GM23338 (cell line): ENCODE data around the gene ABCF2. TPM values are rescaled to one million over a fixed set of nuclear protein-coding genes. Genes with fewer than 3 reads are reported as not detected.

ENCODE experiments used
- ATAC-seq: fragments of 200-7000 bp; cut with Tn5 transposase; 3 replicates; pipeline ENCODE4 v1.9.1; 2020
- DNase-seq: peaks from one replicate; pipeline ENCODE4 v3.0.0-alpha.2; 2015; ENCODE audit warnings: low spot score
- H2AFZ ChIP-seq: fragments of 200-600 bp; sonication (generic); 2 replicates; pipeline ENCODE4 v1.8.0; 2016; ENCODE audit warnings: antibody characterized with exemption, mild to moderate bottlenecking, moderate library complexity
- H3F3A ChIP-seq: fragments of 200-600 bp; sonication (generic); replicated peaks from 2 replicates; pipeline ENCODE4 v1.8.0; 2017; ENCODE audit warnings: antibody characterized with exemption, mixed run types, low read depth
- H3K27ac ChIP-seq: fragments of 200-600 bp; sonication (generic); 2 replicates; pipeline ENCODE4 v1.6.1; 2016; ENCODE audit warnings: low read depth
- H3K27me3 ChIP-seq: fragments of 200-600 bp; sonication (generic); 2 replicates; pipeline ENCODE4 v1.8.0; 2016; ENCODE audit warnings: mild to moderate bottlenecking, mixed run types, moderate library complexity; ENCODE audit not compliant: insufficient read depth
- H3K36me3 ChIP-seq: fragments of 200-600 bp; sonication (generic); 2 replicates; pipeline ENCODE4 v1.8.0; 2016; ENCODE audit warnings: mild to moderate bottlenecking; ENCODE audit not compliant: insufficient read depth
- H3K4me1 ChIP-seq: fragments of 200-600 bp; sonication (generic); 2 replicates; pipeline ENCODE4 v1.8.0; 2016; ENCODE audit warnings: mild to moderate bottlenecking, moderate library complexity; ENCODE audit not compliant: insufficient read depth
- H3K4me2 ChIP-seq: fragments of 200-600 bp; sonication (generic); 2 replicates; pipeline ENCODE4 v1.7.1; 2017; ENCODE audit warnings: mixed run types
- H3K4me3 ChIP-seq: fragments of 200-600 bp; sonication (generic); 2 replicates; pipeline ENCODE4 v1.6.1; 2016; ENCODE audit warnings: mixed run types
- H3K79me2 ChIP-seq: fragments of 200-600 bp; sonication (generic); replicated peaks from 2 replicates; pipeline ENCODE4 v1.8.0; 2017; ENCODE audit warnings: mild to moderate bottlenecking; ENCODE audit not compliant: insufficient read depth
- H3K9me2 ChIP-seq: fragments of 200-600 bp; sonication (generic); 2 replicates; pipeline ENCODE4 v1.8.0; 2017; ENCODE audit not compliant: insufficient read depth
- H4K20me1 ChIP-seq: fragments of 200-600 bp; sonication (generic); replicated peaks from 2 replicates; pipeline ENCODE4 v1.8.0; 2017; ENCODE audit warnings: mild to moderate bottlenecking; ENCODE audit not compliant: insufficient read depth
- H3K27ac Mint-ChIP-seq: 2 replicates; pipeline ENCODE4 v1.8.0; 2020; ENCODE audit warnings: inconsistent platforms, mild to moderate bottlenecking, moderate library complexity, mixed read lengths
- H3K27me3 Mint-ChIP-seq: 3 replicates; pipeline ENCODE4 v1.8.0; 2022; ENCODE audit warnings: low read depth, mild to moderate bottlenecking, moderate library complexity, mixed read lengths, inconsistent platforms; ENCODE audit not compliant: insufficient read depth, poor library complexity
- H3K36me3 Mint-ChIP-seq: 3 replicates; pipeline ENCODE4 v1.8.0; 2021; ENCODE audit warnings: low read depth, mild to moderate bottlenecking, inconsistent platforms, moderate library complexity, mixed read lengths
- H3K4me1 Mint-ChIP-seq: 3 replicates; pipeline ENCODE4 v1.8.0; 2020; ENCODE audit warnings: mild to moderate bottlenecking, inconsistent platforms, mixed read lengths
- H3K4me3 Mint-ChIP-seq: 3 replicates; pipeline ENCODE4 v1.8.0; 2021; ENCODE audit warnings: moderate library complexity, mild to moderate bottlenecking, inconsistent platforms, mixed read lengths
- H3K9me3 Mint-ChIP-seq: 3 replicates; pipeline ENCODE4 v1.8.0; 2020; ENCODE audit warnings: moderate library complexity, mild to moderate bottlenecking, inconsistent platforms, mixed read lengths
- CTCF ChIP-seq, 2 experiments: fragments of 200-600 bp in 1 of 2; sonication (generic) in 1 of 2; conservative IDR thresholded peaks; 2 replicates each; pipeline versions ENCODE4 v1.5.1 to v1.6.1; 2016 to 2017; ENCODE audit warnings: antibody characterized with exemption in 2 of 2, low read depth in 2 of 2, mild to moderate bottlenecking in 2 of 2, moderate library complexity in 1 of 2
- JUNB ChIP-seq: IDR thresholded peaks from one replicate; pipeline ENCODE4 v1.6.1; 2016; ENCODE audit warnings: antibody characterized with exemption; ENCODE audit not compliant: unreplicated experiment
- NANOG ChIP-seq: IDR thresholded peaks from 2 replicates; pipeline ENCODE4 v1.6.1; 2016; ENCODE audit warnings: antibody characterized with exemption, borderline replicate concordance
- POLR2AphosphoS5 ChIP-seq: IDR thresholded peaks from 2 replicates; pipeline ENCODE4 v1.6.1; 2016; ENCODE audit warnings: antibody characterized with exemption, low read depth
- STAT1 ChIP-seq: IDR thresholded peaks from one replicate; pipeline ENCODE4 v1.6.1; 2016; ENCODE audit warnings: antibody characterized with exemption; ENCODE audit not compliant: unreplicated experiment
- ZNF114 ChIP-seq: fragments of 250-450 bp; sonication (Bioruptor Pico); IDR thresholded peaks from 2 replicates; pipeline ENCODE4 v1.5.0; 2020; ENCODE audit warnings: mild to moderate bottlenecking, moderate library complexity
- ZNF331 ChIP-seq: fragments of 250-450 bp; sonication (Bioruptor Pico); IDR thresholded peaks from 2 replicates; pipeline ENCODE4 v1.5.0; 2020; ENCODE audit warnings: low read depth, mild to moderate bottlenecking, moderate library complexity
- ZNF462 ChIP-seq: fragments of 250-450 bp; sonication (Bioruptor Pico); IDR thresholded peaks from 2 replicates; pipeline ENCODE4 v1.5.0; 2020; ENCODE audit warnings: mild to moderate bottlenecking, moderate library complexity
- polyA plus RNA-seq: library from polyadenylated mRNA; unstranded; fragments of >200 nt; fragmentation: Nextera tagmentation; extraction: Ambion mirVana; gene quantifications from 2 replicates; pipeline ENCODE4 v1.2.1, GENCODE V29; 2016
- total RNA-seq: library from RNA; depleted of rRNA; stranded (reverse); fragments of >200 nt; shearing (Covaris generic); gene quantifications from 2 replicates; pipeline ENCODE4 v1.2.3, GENCODE V29; 2014

ABCF2 gene
- total and polyA plus RNA-seq, 2 experiments from 2014 or later = 18.7 to 58.7 TPM

- no peak for TF ChIP-seq ZNF462
Observed at GRCh38 chr7:151245360-151246101, 18.5 kb upstream of the ABCF2 start (continued).

GRCh38 chr7:151244841-151245346 is 17.9 kb upstream of the ABCF2 start:
- H4K20me1 ChIP-seq = no peaks in the 10 kb centered on the region
- H3K9me3 Mint-ChIP-seq = no peaks in the 10 kb centered on the region; the same call in 2 of the 3 replicates
- H3K27ac ChIP-seq = no peak overlapping the region
- H3K4me2 ChIP-seq = peak overlapping the region; percentile 86
- peaks cover 2% of the 10 kb centered on the region; the same call in 2 of the 3 replicates for H3K36me3 Mint-ChIP-seq
- H2AFZ ChIP-seq = peak overlapping the region; percentile 81
- peaks cover 31% of the 10 kb centered on the region; the same call in 1 of the 2 replicates for H3K4me1 ChIP-seq
- peak overlapping the region; percentile 65 for H3K4me3 ChIP-seq
- peak overlapping the region; percentile 67 for H3K4me3 Mint-ChIP-seq
- no peaks in the 10 kb centered on the region for H3K36me3 ChIP-seq
- H3K27ac Mint-ChIP-seq = no peak overlapping the region
- DNase-seq (peak; percentile 70), ATAC-seq (peak; percentile 14)
- peaks cover 54% of the 10 kb centered on the region for H3K27me3 Mint-ChIP-seq
- H3K4me1 Mint-ChIP-seq = peaks cover 63% of the 10 kb centered on the region
- peaks cover 60% of the 10 kb centered on the region for H3K27me3 ChIP-seq
- H3K9me2 ChIP-seq = no peaks in the 10 kb centered on the region
- H3K79me2 ChIP-seq = no peaks in the 10 kb centered on the region
- H3F3A ChIP-seq = 0 out of 2 replicates have a peak, but pooled peaks cover 5% of the 10 kb centered on the region
- TF ChIP-seq ZNF331 (CRISPR knock-in tag) = no peak
- no peak for TF ChIP-seq CTCF (conservative IDR thresholded peaks at IDR 0.05; ENCODE audit: low read depth in 2 of 2)
- TF ChIP-seq ZNF114 (CRISPR knock-in tag) = no peak
- TF ChIP-seq NANOG = no peak
- no peak for TF ChIP-seq JUNB
- TF ChIP-seq POLR2AphosphoS5 = no peak
- TF ChIP-seq STAT1 = no peak
